Smooth muscle cell (in vitro differentiated cells): ENCODE data around the gene SLC7A9. TPM values are rescaled to one million over a fixed set of nuclear protein-coding genes. Genes with fewer than 3 reads are reported as not detected.
"Not testable (repeated sequence)": the region's sequence is repeated elsewhere in the genome, so short reads cannot be mapped to it uniquely, and the experiment has no call there.

ENCODE experiments used
- DNase-seq: peaks from one replicate; lab custom pipeline; 2025; ENCODE audit not compliant: unreplicated experiment; lab: John Stamatoyannopoulos, UW
- H2AFZ ChIP-seq: fragments of 200-600 bp; sonication (generic); 2 replicates; pipeline ENCODE4 v1.6.0; 2016; ENCODE audit warnings: antibody characterized with exemption, low read depth, mild to moderate bottlenecking
- H3F3A ChIP-seq: fragments of 200-600 bp; sonication (generic); 2 replicates; pipeline ENCODE4 v1.6.0; 2017; ENCODE audit warnings: antibody characterized with exemption, low read depth
- H3K27ac ChIP-seq: fragments of 200-600 bp; sonication (generic); 2 replicates; pipeline ENCODE4 v1.5.1; 2016; ENCODE audit warnings: low read depth, mild to moderate bottlenecking
- H3K27me3 ChIP-seq: fragments of 200-600 bp; sonication (generic); 2 replicates; pipeline ENCODE4 v1.6.1; 2016; ENCODE audit warnings: low read depth, mild to moderate bottlenecking
- H3K36me3 ChIP-seq: fragments of 200-600 bp; sonication (generic); 2 replicates; pipeline ENCODE4 v1.5.1; 2016; ENCODE audit warnings: low read depth
- H3K4me1 ChIP-seq: fragments of 200-600 bp; sonication (generic); 2 replicates; pipeline ENCODE4 v1.5.1; 2016; ENCODE audit warnings: low read depth
- H3K4me2 ChIP-seq: fragments of 200-600 bp; sonication (generic); 2 replicates; pipeline ENCODE4 v1.6.0; 2016; ENCODE audit warnings: mild to moderate bottlenecking
- H3K4me3 ChIP-seq: fragments of 200-600 bp; sonication (generic); 2 replicates; pipeline ENCODE4 v1.5.1; 2016; ENCODE audit warnings: mild to moderate bottlenecking
- H3K79me2 ChIP-seq: fragments of 200-600 bp; sonication (generic); 2 replicates; pipeline ENCODE4 v1.6.0; 2016; ENCODE audit warnings: low read depth, mild to moderate bottlenecking
- H3K9ac ChIP-seq: fragments of 200-600 bp; sonication (generic); 2 replicates; pipeline ENCODE4 v1.6.0; 2016; ENCODE audit warnings: low read depth
- H3K9me3 ChIP-seq: fragments of 200-600 bp; sonication (generic); replicated peaks from 2 replicates; pipeline ENCODE4 v1.5.1; 2016; ENCODE audit warnings: low read depth
- H4K20me1 ChIP-seq: fragments of 200-600 bp; sonication (generic); 2 replicates; pipeline ENCODE4 v1.6.0; 2016; ENCODE audit warnings: low read depth
- CTCF ChIP-seq: fragments of 200-600 bp; sonication (generic); IDR thresholded peaks from 2 replicates; pipeline ENCODE4 v1.5.1; 2017; ENCODE audit warnings: borderline replicate concordance, mild to moderate bottlenecking, antibody characterized with exemption; ENCODE audit not compliant: insufficient read depth, poor library complexity, severe bottlenecking
- WGBS: methylation state at CpG from one replicate; pipeline ENCODE4 v1.1.7; 2016; ENCODE audit warnings: low lambda C conversion rate; 5-methylcytosine and 5-hydroxymethylcytosine counted together
- polyA plus RNA-seq: library from polyadenylated mRNA; unstranded; fragments of >200 nt; fragmentation: Nextera tagmentation; extraction: Ambion mirVana; gene quantifications from 2 replicates; pipeline ENCODE4 v1.2.1, GENCODE V29; 2016
- total RNA-seq: library from RNA; depleted of rRNA; stranded (reverse); fragments of >200 nt; gene quantifications from 2 replicates; pipeline ENCODE4 v1.2.3, GENCODE V29; 2014

SLC7A9 gene
- total and polyA plus RNA-seq, 2 experiments from 2014 or later = 0.21 TPM; not detected in 1

- no peak overlapping the region for H3K9ac ChIP-seq
- no peak for TF ChIP-seq CTCF
- no peaks in the 10 kb centered on the region for H3K27me3 ChIP-seq
- H3K36me3 ChIP-seq = no peaks in the 10 kb centered on the region
- WGBS = 97% methylated on average over 19 of the region's 19 CpGs
- no peak for DNase-seq
- H3K79me2 ChIP-seq = no peaks in the 10 kb centered on the region
- no peak overlapping the region for H3K27ac ChIP-seq
- no peak overlapping the region for H3K4me2 ChIP-seq
- no peaks in the 10 kb centered on the region for H3K4me1 ChIP-seq
- H2AFZ ChIP-seq = no peak overlapping the region
- H4K20me1 ChIP-seq = no peaks in the 10 kb centered on the region
- H3K9me3 ChIP-seq = no peaks in the 10 kb centered on the region
- H3K4me3 ChIP-seq = no peak overlapping the region
- H3F3A ChIP-seq = no peaks in the 10 kb centered on the region
Observed at GRCh38 chr19:32859591-32859990, 10.0 kb downstream of the SLC7A9 start.

DNA sequence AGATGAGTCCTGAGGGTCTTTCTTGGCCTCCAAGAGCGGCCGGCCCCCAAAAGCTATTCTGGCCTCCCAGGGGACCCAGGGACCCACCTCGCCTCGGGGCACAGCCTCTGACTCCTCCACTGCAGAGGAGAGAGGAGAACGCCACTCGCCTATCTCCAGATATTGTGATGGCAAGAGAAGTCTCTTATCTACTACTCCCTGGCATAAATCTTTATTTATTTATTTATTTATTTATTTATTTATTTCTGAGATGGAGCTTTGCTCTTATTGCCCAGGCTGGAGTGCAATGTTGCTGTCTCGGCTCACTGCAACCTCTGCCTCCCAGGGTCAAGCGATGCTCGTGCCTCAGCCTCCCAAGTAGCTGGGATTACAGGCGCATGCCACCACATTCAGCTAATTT is 11.0 kb downstream of the SLC7A9 start:
- TF ChIP-seq CTCF = no peak
- Histone ChIP-seq H3K27ac (no peak overlapping the region), H2AFZ (no peak overlapping the region), H3K36me3 (no peaks in the 10 kb centered on the region), H3K27me3 (no peaks in the 10 kb centered on the region), H3F3A (no peaks in the 10 kb centered on the region), H3K4me1 (no peaks in the 10 kb centered on the region), H3K9me3 (no peaks in the 10 kb centered on the region), H3K4me2 (no peak overlapping the region), H3K9ac (no peak overlapping the region), H3K4me3 (no peak overlapping the region), H3K79me2 (no peaks in the 10 kb centered on the region), H4K20me1 (no peaks in the 10 kb centered on the region)
- 95% methylated on average over 10 of the region's 10 CpGs for WGBS
- no peak for DNase-seq

GRCh38 chr19:32858155-32858554 is 11.4 kb downstream of the SLC7A9 start:
- Histone ChIP-seq H3K36me3 (no peaks in the 10 kb centered on the region), H3F3A (no peaks in the 10 kb centered on the region), H3K9me3 (no peaks in the 10 kb centered on the region), H4K20me1 (no peaks in the 10 kb centered on the region), H3K9ac (no peak overlapping the region), H3K27ac (no peak overlapping the region), H2AFZ (no peak overlapping the region), H3K4me1 (no peaks in the 10 kb centered on the region), H3K4me2 (no peak overlapping the region), H3K27me3 (no peaks in the 10 kb centered on the region), H3K4me3 (no peak overlapping the region), H3K79me2 (no peaks in the 10 kb centered on the region)
- no peak for TF ChIP-seq CTCF
- 92% methylated on average over 13 of the region's 13 CpGs for WGBS
- DNase-seq = no peak

- Histone ChIP-seq H3K9me3 (no peaks in the 10 kb centered on the region), H3K27me3 (no peaks in the 10 kb centered on the region), H3F3A (no peaks in the 10 kb centered on the region), H4K20me1 (no peaks in the 10 kb centered on the region), H3K9ac (no peak overlapping the region), H2AFZ (no peak overlapping the region), H3K36me3 (no peaks in the 10 kb centered on the region), H3K27ac (no peak overlapping the region), H3K79me2 (no peaks in the 10 kb centered on the region), H3K4me2 (no peak overlapping the region), H3K4me3 (no peak overlapping the region), H3K4me1 (no peaks in the 10 kb centered on the region)
- TF ChIP-seq CTCF = no peak
- 97% methylated on average over 5 of the region's 5 CpGs for WGBS
- DNase-seq = no peak
Observed at GRCh38 chr19:32857584-32857983, 12.0 kb downstream of the SLC7A9 start.

DNA sequence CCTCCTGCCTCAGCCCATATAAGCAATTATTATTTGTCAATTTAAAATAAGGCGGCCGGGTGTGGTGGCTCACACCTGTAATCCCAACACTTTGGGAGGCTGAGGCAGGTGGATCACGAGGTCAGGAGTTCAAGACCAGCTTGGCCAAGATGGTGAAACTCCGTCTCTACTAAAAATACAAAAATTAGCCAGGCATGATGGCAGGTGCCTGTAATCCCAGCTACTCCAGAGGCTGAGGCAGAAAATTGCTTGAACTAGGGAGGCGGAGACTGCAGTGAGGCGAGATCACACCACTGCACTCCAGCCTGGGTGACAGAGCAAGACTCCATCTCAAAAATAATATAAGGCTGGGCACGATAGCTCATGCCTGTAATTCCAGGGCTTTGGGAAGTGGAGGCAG is 12.7 kb downstream of the SLC7A9 start:
- not testable (repeated sequence) for H3K4me2 ChIP-seq, H3K4me3 ChIP-seq, H4K20me1 ChIP-seq, H2AFZ ChIP-seq, H3K79me2 ChIP-seq, H3K36me3 ChIP-seq, H3K9ac ChIP-seq, H3K27me3 ChIP-seq, H3F3A ChIP-seq, H3K9me3 ChIP-seq, DNase-seq, H3K4me1 ChIP-seq, H3K27ac ChIP-seq
- WGBS = 98% methylated on average over 7 of the region's 7 CpGs
